ENCODE data around the gene CACTIN.

GRCh38 chr19:3672575-3672948, 46.0 kb upstream of the CACTIN start:
- TF ChIP-seq NRF1 (IDR thresholded peaks at IDR 0.05; ENCODE audit: low read depth, low read length) (no peak), ATF3 (IDR thresholded peaks at IDR 0.05; ENCODE audit: insufficient read depth, low read depth, low read length) (no peak)
